Measurements from ENCODE around the gene SAP30L. TPM values are rescaled to one million over a fixed set of nuclear protein-coding genes. Genes with fewer than 3 reads are reported as not detected.

Gene SAP30L
- total RNA-seq, 1 experiment from 2014 or later, result 54.6 TPM

- Histone ChIP-seq H3K9me3 (ENCODE audit: control insufficient read depth, insufficient read depth, low read depth, low read length) (no peaks in the 10 kb centered on the region), H3K36me3 (ENCODE audit: control insufficient read depth, insufficient read depth, low read length) (no peaks in the 10 kb centered on the region), H3K4me1 (ENCODE audit: control insufficient read depth, insufficient read depth, low read length) (no peaks in the 10 kb centered on the region), H3K4me3 (ENCODE audit: low read depth in 2 of 2, low read length in 2 of 2) (no peak overlapping the region), H3K27ac (ENCODE audit: low read length) (no peak overlapping the region), H3K27me3 (ENCODE audit: control insufficient read depth, insufficient read depth, low read length) (no peaks in the 10 kb centered on the region)
- ChIA-PET CTCF (no interaction called here), POLR2A (no interaction called here)
- intact Hi-C loops (cut with micrococcal nuclease; ENCODE audit: unreplicated experiment) (no loop called here), in situ Hi-C loops (cut with HindIII; ENCODE audit: low pct_unique_long_range_greater_than_20kb, low sequenced_read_pairs) (no loop called here)
- TF ChIP-seq REST (IDR thresholded peaks at IDR 0.05; ENCODE audit: insufficient read depth in 1 of 2, low read depth in 2 of 2, low read length in 1 of 2) (no peak), CTCF (IDR thresholded peaks at IDR 0.05) (no peak), TCF7L2 (IDR thresholded peaks at IDR 0.05; ENCODE audit: low read depth, low read length) (no peak), SIN3A (IDR thresholded peaks at IDR 0.05; ENCODE audit: borderline replicate concordance, insufficient read depth, low read depth, low read length) (no peak), POLR2AphosphoS5 (IDR thresholded peaks at IDR 0.05; ENCODE audit: low read depth, low read length) (no peak)
- no TSS peak for BruUV-seq (replicated peaks)
- ATAC-seq (no peak), DNase-seq (ENCODE audit: low read depth, low spot score) (no peak)
Observed at GRCh38 chr5:154506049-154506715, 60.4 kb downstream of the SAP30L start.

GRCh38 chr5:154506716-154507080 is 60.9 kb downstream of the SAP30L start:
- intact Hi-C loops (cut with micrococcal nuclease; ENCODE audit: unreplicated experiment) (no loop called here), in situ Hi-C loops (cut with HindIII; ENCODE audit: low pct_unique_long_range_greater_than_20kb, low sequenced_read_pairs) (no loop called here)
- no peak for DNase-seq (ENCODE audit: low read depth, low spot score)
- H3K36me3 ChIP-seq (ENCODE audit: control insufficient read depth, insufficient read depth, low read length), result no peaks in the 10 kb centered on the region
- ChIA-PET CTCF (no interaction called here), POLR2A (no interaction called here)
- no peak for TF ChIP-seq REST (IDR thresholded peaks at IDR 0.05; ENCODE audit: insufficient read depth in 1 of 2, low read depth in 2 of 2, low read length in 1 of 2)
- TF ChIP-seq TCF7L2 (IDR thresholded peaks at IDR 0.05; ENCODE audit: low read depth, low read length), result no peak
- TF ChIP-seq SIN3A (IDR thresholded peaks at IDR 0.05; ENCODE audit: borderline replicate concordance, insufficient read depth, low read depth, low read length), result no peak
- no peak for TF ChIP-seq CTCF (IDR thresholded peaks at IDR 0.05)
- no peaks in the 10 kb centered on the region for H3K9me3 ChIP-seq (ENCODE audit: control insufficient read depth, insufficient read depth, low read depth, low read length)
- ATAC-seq, result no peak
- H3K4me1 ChIP-seq (ENCODE audit: control insufficient read depth, insufficient read depth, low read length), result no peaks in the 10 kb centered on the region
- no TSS peak for BruUV-seq (replicated peaks)
- H3K27ac ChIP-seq (ENCODE audit: low read length), result no peak overlapping the region
- H3K4me3 ChIP-seq (ENCODE audit: low read depth in 2 of 2, low read length in 2 of 2), result no peak overlapping the region
- H3K27me3 ChIP-seq (ENCODE audit: control insufficient read depth, insufficient read depth, low read length), result no peaks in the 10 kb centered on the region
